GM12874 (cell line): ENCODE data around the gene PRKCA.

Experiments
- CTCF ChIP-seq: IDR thresholded peaks from 2 replicates; pipeline ENCODE4 v1.5.1; 2011; ENCODE audit warnings: low read depth, mild to moderate bottlenecking, control low read depth, low read length, moderate library complexity; ENCODE audit not compliant: insufficient read depth

Gene PRKCA

GRCh38 chr17:66687570-66688284, 385.3 kb downstream of the PRKCA start:
- TF ChIP-seq CTCF: no peak

DNA sequence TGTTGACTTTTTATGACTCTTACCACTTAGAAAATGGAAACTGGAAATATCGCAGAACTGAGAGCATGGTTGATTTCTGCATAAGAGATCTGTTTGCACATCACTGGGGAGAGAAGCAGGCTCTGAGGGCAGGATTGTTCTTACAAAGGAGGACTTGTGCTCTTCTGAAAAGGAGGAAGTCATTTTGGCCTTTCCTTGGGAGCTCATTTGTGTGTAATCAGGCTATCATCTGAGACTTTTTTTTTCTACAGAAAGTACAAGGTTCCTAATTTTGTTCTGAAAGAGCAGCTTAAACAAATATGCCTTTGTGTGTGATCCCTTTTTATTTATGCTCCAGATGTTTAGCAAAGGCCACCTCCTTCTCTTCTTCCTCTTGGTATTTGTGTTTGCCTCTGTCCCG, 386.8 kb downstream of the PRKCA start:
- no peak for TF ChIP-seq CTCF

GRCh38 chr17:66690166-66690565, 387.8 kb downstream of the PRKCA start:
- TF ChIP-seq CTCF: no peak

- no peak for TF ChIP-seq CTCF
Measured at GRCh38 chr17:66691644-66692420, 389.4 kb downstream of the PRKCA start.

GRCh38 chr17:66692421-66692690, 389.9 kb downstream of the PRKCA start:
- no peak for TF ChIP-seq CTCF

GRCh38 chr17:66695098-66695497, 392.7 kb downstream of the PRKCA start:
- TF ChIP-seq CTCF: no peak

GRCh38 chr17:66698270-66698669, 395.9 kb downstream of the PRKCA start:
- no peak for TF ChIP-seq CTCF
